ENCODE measurements around the gene GIT1.

GIT1 gene, protein sequence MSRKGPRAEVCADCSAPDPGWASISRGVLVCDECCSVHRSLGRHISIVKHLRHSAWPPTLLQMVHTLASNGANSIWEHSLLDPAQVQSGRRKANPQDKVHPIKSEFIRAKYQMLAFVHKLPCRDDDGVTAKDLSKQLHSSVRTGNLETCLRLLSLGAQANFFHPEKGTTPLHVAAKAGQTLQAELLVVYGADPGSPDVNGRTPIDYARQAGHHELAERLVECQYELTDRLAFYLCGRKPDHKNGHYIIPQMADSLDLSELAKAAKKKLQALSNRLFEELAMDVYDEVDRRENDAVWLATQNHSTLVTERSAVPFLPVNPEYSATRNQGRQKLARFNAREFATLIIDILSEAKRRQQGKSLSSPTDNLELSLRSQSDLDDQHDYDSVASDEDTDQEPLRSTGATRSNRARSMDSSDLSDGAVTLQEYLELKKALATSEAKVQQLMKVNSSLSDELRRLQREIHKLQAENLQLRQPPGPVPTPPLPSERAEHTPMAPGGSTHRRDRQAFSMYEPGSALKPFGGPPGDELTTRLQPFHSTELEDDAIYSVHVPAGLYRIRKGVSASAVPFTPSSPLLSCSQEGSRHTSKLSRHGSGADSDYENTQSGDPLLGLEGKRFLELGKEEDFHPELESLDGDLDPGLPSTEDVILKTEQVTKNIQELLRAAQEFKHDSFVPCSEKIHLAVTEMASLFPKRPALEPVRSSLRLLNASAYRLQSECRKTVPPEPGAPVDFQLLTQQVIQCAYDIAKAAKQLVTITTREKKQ

DNA sequence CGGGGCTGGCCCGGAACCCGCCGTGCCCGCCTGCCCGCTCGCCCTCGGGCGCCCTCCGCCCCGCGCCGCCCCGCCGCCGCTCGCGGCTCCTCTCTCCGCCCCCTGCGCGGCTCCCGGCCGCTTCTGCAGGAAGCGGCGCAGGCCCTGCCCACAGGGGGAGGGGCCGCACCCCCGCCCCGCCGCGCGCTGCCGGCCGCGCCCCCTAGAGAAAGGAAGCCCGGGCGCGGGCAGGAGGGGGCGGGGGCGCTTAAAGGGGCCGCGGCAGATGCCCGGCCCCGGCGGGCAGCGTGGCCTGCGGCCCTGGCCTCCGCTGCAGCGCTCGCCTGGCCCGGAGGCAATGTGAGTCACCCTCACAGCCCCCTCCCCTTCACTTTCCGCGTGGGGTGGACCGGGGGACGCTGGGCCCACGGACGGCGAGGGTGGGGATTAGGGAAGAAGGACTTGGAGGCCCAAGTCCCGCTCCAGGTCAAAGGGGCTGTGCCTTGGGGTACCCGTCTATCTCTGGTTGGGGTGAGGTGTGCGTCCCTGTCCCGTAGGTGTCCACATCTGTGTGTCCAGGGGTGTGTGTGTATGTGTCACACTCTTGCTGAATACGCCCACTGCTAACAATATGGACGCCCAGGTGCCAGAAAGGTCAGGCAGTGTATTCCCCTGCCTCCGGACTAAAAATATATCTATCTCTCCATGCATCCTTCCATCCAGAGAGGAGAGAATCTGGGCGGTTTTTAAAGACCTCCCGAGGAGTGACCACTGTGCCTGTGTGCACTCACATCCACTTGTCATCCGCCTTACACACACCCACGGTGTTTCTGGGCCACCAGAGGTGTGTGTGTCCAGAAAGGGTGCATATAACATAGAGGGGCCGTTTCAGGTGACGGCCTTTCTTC is at the start of gene GIT1:
Gene GIT1, minus strand, starts transcription at position 125 of the 887 bp plus-strand sequence. CDS start 270 bp downstream, outside the sequence.
- DNase-seq (ENCODE audit: low spot score): peak; percentile 70

DNA sequence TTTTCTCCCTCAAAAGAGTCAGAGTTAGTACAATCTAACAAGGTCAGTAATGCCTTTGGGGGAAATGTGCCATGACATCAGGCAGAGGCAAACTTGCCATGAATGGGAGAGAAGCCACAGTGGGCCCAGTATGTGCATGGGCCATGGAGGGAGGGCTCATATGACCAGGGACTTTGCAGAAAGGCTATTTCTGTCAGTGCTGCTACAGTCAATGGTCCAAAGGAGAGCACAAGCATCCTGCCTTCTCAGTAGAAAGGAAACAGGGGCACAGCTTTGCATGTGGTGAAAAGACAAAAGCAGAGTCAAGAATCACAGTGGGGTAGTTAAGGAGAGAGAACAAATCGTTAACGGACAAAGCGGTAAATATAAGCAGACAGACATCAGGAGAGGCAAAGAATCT is 44.4 kb upstream of the GIT1 start:
- DNase-seq (ENCODE audit: low spot score): no peak

DNA sequence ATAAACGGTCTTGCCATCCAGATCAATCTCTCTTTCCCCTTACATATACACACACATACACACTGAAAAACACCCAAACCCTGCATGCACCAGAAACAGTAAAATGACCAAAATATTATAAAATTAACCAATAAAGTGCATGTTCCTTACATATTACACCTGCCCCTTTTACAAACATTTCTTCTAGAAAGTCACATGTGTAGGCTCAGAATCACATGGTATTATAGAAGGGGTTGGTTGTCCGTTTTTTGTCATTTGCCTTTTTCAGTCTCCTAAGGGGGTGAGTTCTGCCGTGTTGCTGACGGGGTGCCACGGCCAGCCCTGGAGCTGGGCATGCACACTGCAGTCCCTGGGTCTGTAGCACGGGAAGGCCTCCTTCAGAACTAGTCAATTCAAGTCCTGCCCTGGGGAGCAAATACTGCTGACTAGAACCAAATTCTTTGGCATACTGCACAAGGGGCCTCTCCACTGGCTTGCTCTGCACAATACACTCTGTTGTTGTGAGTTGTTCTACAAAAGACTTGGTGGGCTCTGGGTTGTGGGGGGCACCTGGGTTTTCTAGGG is 41.3 kb upstream of the GIT1 start:
- no peak for DNase-seq (ENCODE audit: low spot score)

DNA sequence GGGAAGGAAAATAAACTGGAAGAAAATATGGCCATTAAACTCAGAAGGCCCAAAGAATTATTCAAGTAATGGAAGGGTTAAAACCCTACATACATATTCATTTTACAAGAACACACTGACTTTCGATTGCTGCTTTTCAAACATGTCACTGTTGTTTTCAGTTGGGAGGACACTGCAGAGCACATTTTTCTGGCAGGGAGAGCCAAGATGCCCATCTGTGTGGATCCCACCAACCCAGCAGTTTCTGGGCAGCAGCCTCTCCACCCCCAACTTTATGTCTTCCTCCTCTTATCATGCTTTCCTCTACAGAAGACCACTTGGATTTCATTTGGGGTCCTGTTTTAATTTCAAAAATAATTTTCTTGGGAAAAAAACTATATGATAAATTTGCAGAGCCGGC is 40.4 kb upstream of the GIT1 start:
- DNase-seq (ENCODE audit: low spot score): no peak

DNA sequence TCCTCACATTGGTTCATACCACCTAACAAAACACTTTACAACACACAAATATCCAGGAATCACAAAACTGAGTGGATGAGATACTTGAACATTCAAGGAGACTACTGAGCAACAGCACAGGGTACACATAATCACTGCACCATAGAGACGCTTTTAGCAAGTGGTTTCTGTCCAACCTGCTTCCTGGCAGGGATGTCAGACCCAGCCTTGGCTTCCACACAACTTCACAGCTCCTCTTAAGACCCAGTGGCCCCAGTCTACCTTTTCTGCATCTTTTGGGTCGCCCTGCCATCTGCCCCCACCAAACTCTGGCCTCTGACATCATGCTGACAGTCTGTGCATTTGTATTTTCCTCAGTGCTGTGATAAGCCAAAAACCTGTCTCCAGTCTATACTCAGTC is 39.2 kb upstream of the GIT1 start:
- DNase-seq (ENCODE audit: low spot score): no peak

DNA sequence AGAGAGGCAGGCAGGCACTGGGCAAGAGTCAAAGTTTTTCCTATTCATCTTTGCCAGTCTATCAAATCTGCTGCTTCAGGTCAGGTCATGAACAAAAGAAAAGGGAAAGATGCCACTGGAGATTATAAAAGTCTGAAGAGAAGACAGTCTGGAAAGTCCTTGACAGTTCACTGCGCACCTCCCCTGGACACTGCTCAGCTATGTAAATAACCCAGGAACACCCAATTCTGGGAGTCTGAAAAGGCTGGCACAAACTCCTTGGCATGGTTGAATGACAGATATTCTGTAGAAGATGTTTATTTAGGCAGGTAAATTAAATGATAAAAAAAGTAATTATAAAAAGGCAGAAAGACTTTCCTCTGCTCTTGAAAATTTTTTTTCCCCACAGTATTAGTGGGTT is 38.5 kb upstream of the GIT1 start:
- no peak for DNase-seq (ENCODE audit: low spot score)

DNA sequence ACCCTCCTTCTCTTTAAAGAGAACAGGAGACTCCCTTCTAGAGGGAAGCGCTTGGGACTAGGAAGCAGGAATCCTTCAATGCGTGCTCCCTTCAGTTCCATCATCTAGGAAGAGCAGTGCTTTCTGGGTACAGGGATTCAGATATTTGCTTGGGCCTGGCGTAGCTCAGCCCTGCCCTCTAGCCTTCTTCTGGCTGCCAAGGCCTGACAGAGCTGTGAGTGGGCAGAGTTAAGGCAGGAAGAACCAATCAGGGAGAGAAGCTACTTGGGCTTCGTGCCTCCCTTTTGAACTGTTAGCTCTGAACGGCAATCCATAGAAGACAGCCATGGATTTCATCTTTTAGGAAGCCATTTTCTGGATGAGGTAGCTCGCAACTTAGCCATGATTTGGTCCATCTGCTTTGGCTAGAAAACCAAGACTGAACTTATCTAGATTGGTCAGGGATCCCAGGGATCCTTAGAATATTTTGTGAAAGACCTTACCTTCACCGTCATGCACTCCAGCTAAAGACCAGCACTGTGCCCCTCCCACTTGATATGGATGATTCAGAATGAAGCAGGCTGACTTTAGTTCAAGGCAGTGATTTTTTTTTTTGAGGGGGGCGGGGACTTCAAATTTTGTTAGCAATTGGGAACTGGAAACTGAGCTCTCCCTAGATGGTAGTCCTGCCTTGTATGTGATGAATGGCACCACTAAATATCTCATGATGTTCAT is 35.7 kb upstream of the GIT1 start:
- no peak for DNase-seq (ENCODE audit: low spot score)

DNA sequence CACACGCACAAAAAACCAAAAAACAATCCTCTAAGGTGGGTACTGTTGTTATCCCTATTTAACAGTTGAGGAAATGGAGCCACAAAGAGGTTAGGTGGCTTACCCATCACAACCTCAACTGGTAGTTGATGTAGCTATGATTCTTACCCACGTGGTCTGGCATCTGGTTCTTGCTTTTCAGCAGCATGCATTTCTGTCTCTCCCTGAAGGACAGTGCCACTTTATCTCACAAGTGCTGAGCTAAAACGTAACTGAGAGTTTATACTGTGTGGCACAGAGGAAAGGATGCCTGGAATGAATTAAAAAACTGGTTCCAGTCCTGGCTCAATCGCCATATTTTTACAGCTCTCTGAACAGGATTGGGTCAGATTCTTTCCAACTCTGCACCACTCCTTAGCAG is 35.1 kb upstream of the GIT1 start:
- DNase-seq (ENCODE audit: low spot score): no peak

DNA sequence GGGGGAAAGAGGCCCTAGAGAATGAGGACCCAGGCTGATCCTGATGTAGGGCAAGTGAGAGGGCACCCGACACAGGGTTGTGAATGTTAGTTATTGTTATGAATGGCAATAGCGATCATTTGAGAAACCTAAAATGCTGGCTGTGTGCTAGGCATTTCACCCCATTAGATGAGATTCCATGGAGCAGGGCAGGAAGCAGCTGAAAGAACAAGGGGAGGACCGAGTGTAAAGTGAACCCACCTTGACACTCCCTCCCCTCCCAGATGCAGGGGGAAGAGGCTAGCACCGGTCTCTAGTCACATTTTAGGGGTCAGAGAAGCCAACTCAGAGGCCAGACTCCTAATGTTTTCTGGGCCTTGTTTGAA is 33.8 kb upstream of the GIT1 start:
- no peak for DNase-seq (ENCODE audit: low spot score)

DNA sequence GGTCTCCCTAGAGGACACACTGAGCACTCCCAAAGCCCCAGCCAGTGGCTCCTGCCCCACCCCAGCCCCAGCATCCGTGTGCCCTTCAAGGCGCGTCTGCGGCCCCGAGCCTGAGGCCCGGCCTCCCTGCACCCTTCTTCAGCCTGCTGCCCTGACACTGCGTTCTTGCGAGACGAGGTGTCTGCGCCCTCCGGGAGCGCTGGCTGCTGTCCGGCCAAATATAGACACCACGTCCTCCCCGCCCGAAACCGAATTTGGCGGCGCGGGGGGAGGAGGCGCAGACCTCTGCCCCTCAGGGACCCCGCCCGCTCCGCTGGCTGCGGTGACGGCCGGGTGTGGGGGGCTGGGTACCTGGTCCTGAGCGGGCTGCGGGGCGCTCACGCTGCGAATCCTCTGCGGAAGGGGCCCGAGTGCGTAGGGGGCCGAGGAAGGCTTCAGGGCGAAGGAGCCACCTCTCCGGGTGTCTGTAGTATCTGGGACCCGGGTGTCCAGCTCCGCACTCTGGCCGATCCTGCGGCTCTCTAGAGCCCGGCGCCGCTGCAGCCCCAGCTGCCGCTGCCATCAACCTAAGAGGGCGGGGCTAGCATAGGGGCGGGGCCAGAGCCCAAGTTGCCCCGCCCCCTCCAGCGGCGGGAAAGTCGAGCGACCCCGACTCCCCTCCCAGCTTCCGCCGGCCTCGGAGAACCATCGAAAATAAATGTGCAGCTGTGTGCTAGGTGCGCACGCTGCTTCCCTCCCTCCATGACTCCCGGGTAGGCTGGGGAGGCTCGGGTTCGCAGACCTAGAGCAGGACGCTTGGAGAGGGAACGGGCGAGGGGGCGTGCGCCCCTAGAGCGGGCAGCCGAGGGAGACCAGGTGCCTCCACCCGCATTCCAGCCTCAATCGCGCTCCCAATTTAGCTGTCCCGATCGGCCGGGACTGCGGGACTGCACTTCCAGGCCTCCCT is 33.2 kb upstream of the GIT1 start, which contains the start of gene CORO6:
Gene CORO6, minus strand, starts transcription at position 576 of the 946 bp plus-strand sequence. CDS start 1,491 bp downstream, outside the sequence.
- DNase-seq (ENCODE audit: low spot score): peak; percentile 28

DNA sequence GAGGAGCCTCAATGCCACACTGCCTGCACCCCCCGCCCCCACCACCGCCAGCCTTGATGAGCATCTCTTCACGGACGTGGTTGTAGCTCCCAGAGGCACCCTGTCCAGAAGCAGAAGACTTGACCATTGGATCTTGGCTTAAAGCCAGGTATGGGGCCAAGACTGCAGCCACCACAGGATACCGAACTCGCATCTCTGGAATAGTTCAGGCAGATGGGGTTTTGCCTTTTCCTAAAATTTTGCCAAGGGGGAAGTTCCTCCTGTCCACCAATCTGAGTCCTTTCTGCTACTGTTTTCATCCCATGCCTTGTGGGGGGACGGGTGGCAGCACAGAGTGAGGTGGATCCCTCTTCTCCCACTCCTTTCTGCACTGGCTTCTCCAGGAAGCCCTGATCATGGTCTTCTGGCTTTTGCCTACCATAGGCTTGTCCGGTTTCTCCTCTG is 32.3 kb upstream of the GIT1 start:
- DNase-seq (ENCODE audit: low spot score): no peak

DNA sequence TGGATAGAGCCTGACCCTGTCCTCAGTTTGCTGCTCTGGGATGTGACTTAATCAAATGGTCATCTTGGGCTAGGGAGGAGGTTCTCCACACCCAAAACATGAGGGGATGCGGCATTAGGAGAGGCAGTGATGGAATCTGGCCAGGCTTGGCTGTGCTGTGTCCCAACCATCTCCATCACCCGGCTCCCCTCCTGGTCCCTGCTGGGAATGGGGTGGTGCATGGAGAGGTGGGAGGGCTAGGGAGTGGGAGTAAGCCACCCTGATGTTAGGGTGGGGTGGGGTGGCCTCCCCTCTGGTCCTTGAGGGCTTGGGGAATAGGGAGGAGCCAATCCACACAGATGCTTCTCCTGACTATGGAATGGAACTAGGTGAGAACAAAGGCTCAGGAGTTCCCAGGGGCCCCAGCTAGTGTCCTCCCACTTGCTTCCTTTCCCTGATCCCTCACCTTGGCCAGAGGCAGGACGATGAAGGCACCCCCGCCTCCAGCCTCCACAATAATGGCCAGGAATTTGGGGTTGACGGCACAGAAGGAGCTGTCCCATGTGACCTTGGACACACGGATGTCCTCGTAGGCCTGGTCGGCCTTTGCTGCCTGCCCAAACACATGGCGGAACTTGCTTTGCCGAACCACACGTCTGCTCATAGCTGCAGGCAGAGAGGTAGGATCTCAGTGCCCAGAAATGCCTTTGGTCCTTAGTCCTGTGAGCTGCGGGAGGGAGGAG is 31.5 kb upstream of the GIT1 start:
- DNase-seq (ENCODE audit: low spot score): no peak

DNA sequence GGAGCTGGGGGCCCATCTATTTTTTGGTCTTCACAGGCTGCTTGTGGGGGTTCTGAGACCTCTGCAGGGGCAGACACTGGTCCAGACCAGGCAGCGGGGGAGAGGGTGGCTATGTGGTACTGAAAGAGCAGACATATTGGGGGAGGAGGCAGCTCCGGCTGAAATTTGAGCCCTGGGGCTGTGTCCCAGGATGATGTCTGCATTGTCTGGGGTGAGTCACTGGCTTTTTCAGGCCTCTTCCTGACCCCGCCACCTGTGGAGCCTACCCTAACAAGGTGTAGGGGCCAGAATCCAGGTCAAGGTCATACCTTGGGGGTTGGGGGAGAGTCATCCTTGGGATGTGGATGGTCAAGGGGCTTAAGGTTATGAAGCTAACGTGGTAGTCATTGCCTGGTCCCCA is 30.8 kb upstream of the GIT1 start:
- DNase-seq (ENCODE audit: low spot score): no peak

DNA sequence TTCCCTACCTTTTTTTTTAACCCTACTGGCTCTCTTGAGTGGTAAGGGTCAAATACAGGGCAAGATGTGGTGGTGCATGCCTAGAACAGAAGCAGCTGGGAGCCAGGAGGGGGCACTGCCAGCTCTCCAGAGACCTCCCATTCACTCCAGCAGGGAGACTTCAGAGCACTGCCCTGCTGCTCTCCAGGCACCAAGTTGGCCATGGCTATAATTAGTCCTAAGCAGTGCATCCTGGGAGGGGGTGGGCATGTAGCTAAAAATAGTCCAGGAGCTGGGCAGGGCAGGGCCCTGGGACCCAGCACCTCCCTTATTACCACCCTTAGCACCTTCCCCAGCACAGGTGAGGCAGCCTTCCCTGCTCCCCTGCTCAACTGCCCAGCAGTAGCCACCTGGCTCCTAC is 29.8 kb upstream of the GIT1 start:
- DNase-seq (ENCODE audit: low spot score): no peak

DNA sequence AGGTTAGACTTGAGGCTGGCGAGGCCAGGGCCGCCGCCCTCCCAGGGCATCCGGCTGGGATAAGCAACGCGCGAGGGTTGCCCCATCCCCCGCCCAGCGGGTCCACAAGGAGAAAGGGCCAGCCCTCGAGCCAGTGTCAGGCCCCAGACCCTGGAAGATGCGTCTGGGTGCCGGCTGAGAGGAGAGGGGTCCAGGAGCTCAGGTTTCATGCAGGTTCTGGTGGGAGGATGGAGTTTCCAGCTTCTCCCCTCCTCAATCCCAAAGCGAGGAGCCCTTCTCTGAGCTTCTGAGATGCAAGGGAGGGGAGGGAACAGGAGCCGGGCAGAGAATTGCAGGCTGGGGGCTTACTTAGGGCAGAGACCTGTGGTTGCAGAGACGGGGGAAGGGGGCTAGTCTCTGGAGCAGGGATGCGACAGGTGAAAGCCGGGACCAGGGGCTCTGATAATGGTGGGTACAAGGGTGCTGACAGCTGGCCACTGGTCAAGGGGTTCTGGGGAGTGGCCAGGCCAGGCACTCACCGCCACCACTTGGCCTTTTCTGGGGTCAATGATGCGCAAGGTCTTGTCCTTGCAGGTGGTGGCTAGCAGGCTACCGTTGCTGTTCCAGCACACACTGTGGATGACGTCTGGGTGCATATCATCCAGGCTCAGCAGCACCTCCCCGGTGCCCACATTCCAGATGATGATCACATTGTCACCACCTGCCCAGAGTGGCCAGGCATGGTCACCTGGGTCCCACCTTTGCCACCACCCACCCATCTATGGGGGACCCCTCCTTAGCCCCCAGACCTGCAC is 29.0 kb upstream of the GIT1 start:
- no peak for DNase-seq (ENCODE audit: low spot score)

DNA sequence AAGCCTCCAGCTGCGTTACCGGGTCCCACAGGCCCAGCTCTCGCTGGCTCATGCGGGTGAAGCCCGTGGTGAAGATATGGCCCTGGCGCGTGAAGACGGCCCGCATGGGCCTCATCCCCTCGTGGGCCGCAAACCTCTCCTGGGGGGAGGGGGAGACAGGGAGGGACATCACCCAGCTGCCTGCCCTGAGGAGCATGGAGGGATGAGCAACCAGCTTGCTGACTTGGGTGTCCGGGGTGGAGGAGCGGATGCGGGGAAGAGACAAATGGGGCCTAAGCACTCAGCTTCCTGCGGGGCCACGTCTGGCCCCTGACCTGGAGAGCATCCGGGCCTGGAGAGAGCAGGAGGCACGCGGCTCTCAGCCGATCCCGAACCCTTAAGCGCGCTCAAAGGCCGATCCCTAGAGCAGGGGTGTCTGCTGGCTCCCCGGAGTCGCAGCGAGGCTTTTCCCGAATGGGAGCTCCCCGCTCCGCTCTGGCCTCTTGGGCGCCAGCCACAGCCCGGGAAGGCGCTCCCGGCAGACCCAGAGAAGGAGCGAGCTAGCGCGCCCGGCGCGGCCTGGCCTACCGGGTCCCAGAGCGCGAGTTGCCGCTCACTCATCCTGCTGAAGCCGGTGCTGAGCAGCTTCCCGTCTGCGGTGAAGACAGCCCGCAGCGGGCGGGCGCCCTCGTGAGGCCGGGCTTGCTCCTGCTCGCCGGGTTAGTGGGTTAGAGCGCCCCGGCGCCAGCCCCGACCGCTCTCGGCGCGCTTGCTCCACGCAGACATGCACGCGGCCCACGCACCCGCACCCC is 28.2 kb upstream of the GIT1 start:
- peak; percentile 60 for DNase-seq (ENCODE audit: low spot score)

DNA sequence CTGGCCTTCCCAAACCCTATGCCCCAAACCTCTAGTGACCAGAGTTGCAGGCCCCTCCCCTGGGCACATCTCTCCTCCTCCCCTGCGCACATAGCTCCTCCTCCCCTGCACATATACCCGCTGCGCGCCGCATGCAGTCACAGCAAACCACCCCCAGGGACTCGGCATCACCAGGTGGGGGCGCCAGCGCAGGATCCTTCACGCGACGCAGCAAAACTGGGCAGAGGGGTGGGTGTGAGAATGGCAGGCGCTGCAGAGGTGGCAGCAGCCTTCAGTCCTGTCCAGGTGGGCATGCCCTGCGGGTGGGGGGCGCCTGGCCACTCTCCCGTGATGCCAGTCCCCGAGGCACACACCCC is 27.7 kb upstream of the GIT1 start:
- peak; percentile 49 for DNase-seq (ENCODE audit: low spot score)
